Esophagus (tissue), 2 donors: ENCODE results near the gene CCNL1. TPM values are rescaled to one million over a fixed set of nuclear protein-coding genes. Genes with fewer than 3 reads are reported as not detected.
"Not testable (repeated sequence)": the region's sequence is repeated elsewhere in the genome, so short reads cannot be mapped to it uniquely, and the experiment has no call there.

Experiments used
- H3K27ac ChIP-seq, 2 donors: one replicate each; pipeline ENCODE4 v1.5.1; 2013; ENCODE audit warnings: low read depth in 2 of 2, mild to moderate bottlenecking in 2 of 2, inconsistent platforms in 1 of 2, low read length in 1 of 2, moderate library complexity in 1 of 2
- H3K27me3 ChIP-seq, 2 donors: one replicate each; pipeline ENCODE4 v1.6.1; 2013; ENCODE audit warnings: low read length in 2 of 2, control low read depth in 1 of 2, mild to moderate bottlenecking in 1 of 2; ENCODE audit not compliant: insufficient read depth in 2 of 2, control insufficient read depth in 1 of 2
- H3K36me3 ChIP-seq, 2 donors: one replicate each; pipeline ENCODE4 v1.6.1; 2013; ENCODE audit warnings: low read length in 1 of 2; ENCODE audit not compliant: control insufficient read depth in 2 of 2, insufficient read depth in 2 of 2
- H3K4me1 ChIP-seq, 2 donors: one replicate each; pipeline ENCODE4 v1.6.1; 2013; ENCODE audit warnings: low read length in 1 of 2; ENCODE audit not compliant: control insufficient read depth in 2 of 2, insufficient read depth in 2 of 2
- H3K4me3 ChIP-seq, 2 donors: one replicate each; pipeline ENCODE4 v1.5.1; 2013; ENCODE audit warnings: low read length in 2 of 2, mild to moderate bottlenecking in 2 of 2, low read depth in 1 of 2, moderate library complexity in 1 of 2
- H3K9me3 ChIP-seq, 2 donors: one replicate each; pipeline ENCODE4 v1.6.1; 2013; ENCODE audit warnings: mild to moderate bottlenecking in 2 of 2, low read depth in 1 of 2, low read length in 1 of 2, moderate library complexity in 1 of 2; ENCODE audit not compliant: control insufficient read depth in 2 of 2, insufficient read depth in 1 of 2
- WGBS, 2 donors: extraction: QIAGEN DNeasy Blood & Tissue Kit; methylation state at CpG; one replicate each; pipeline ENCODE4 v1.1.7; 2013; 5-methylcytosine and 5-hydroxymethylcytosine counted together
- polyA plus RNA-seq, 2 donors: library from polyadenylated mRNA; stranded (reverse); fragments of 200-250 nt; gene quantifications; one replicate each; pipeline ENCODE4 v1.2.3, GENCODE V29; 2013
- donor health status: healthy with polysubstance abuse.
- donor health status: Bipolar disorder and iron deficiency.

Gene CCNL1
- polyA plus RNA-seq, 2 donors, result 62.5 to 73.1 TPM

DNA sequence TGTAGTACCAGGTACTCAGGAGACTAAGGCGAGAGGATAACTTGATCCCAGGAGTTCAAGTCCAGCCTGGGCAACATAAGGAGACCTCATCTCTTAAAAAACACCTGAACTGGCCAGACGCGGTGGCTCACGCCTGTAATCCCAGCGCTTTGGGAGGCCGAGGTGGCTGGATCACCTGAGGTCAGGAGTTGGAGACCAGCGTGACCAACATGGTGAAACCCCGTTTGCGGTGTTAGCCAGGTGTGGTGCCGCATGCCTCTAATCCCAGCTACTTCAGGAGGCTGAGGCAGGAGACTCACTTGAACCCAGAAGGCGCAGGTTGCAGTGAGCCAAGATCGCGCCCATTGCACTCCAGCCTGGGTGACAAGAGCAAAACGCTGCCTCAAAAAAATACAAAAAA is 13.4 kb upstream of the CCNL1 start:
- H3K36me3 ChIP-seq, H3K4me1 ChIP-seq, H3K9me3 ChIP-seq, H3K27ac ChIP-seq, H3K27me3 ChIP-seq, H3K4me3 ChIP-seq: not testable (repeated sequence)
- 95 to 96% methylated on average over 14 of the region's 14 CpGs for WGBS, 2 donors

GRCh38 chr3:157172746-157173145 is 12.8 kb upstream of the CCNL1 start:
- Histone ChIP-seq H3K36me3 (no peaks in the 10 kb centered on the region), H3K4me1 (no peaks in the 10 kb centered on the region), H3K27ac (no peak overlapping the region), H3K4me3 (no peak overlapping the region), H3K27me3 (no peaks in the 10 kb centered on the region), H3K9me3 (no peaks in the 10 kb centered on the region)
- WGBS, 2 donors, result 83 to 84% methylated on average over 4 of the region's 4 CpGs

GRCh38 chr3:157170861-157171260 is 10.9 kb upstream of the CCNL1 start:
- Histone ChIP-seq H3K27ac (no peak overlapping the region), H3K4me3 (no peak overlapping the region), H3K4me1 (no peaks in the 10 kb centered on the region), H3K9me3 (no peaks in the 10 kb centered on the region), H3K27me3 (no peaks in the 10 kb centered on the region), H3K36me3 (no peaks in the 10 kb centered on the region)
- WGBS, 2 donors, result 74 to 80% methylated on average over 3 of the region's 3 CpGs

DNA sequence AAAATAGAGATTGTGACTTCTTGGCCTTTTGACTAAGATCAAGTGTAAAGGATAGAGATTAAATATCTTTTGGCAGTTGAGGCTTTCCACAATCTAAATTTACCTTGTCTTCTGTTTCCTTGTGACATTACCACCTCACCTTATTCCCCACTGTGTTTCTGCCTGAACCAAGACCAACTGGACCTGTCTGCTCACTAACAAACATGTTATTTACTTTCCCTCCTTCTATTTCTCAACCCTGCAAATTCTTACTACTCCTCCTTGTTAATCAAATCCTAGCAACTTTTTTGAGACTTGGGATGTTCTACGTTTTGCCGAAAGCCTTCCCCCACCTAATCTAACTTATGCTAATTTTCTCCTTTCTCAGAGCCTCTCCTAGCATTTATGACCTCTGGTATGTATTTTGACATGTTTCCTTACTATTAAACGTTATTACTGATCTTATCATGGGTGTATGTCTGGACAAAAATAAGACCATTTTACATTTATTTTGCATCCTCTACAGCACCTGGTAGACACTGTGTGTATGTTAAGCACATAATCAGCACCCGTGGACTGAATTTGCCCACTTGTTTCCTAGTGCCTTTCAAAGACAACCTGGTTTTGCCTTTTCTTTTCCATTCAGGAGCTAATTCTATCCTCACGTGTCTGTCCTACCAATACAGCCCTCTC is 7.6 kb upstream of the CCNL1 start:
- no peaks in the 10 kb centered on the region for H3K36me3 ChIP-seq
- H3K4me1 ChIP-seq, result no peaks in the 10 kb centered on the region
- H3K27me3 ChIP-seq, result no peaks in the 10 kb centered on the region
- H3K4me3 ChIP-seq, result no peak overlapping the region
- H3K9me3 ChIP-seq, result no peaks in the 10 kb centered on the region
- H3K27ac ChIP-seq, result no peak overlapping the region
- WGBS, 2 donors, result 83% methylated on average over 5 of the region's 5 CpGs

DNA sequence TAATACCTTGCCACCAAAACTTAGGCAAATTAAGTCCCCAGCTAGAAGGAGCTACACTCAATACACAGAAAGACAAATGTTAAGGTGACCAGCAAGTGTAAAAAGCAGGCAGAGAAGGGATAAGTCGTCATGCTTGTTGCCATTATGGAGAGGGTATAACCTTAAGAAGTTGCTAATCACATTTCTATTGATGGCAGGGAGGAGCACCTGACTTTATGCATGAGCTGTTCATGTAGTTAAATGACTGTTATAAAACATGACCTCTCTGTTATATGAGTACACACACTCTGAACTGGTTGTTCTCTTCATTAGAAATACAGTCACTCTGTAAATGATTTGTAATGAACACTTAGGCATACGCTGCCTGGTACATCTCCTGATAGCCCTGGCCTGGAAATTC is 6.6 kb upstream of the CCNL1 start:
- H3K27ac ChIP-seq, result no peak overlapping the region
- H3K27me3 ChIP-seq, result no peaks in the 10 kb centered on the region
- 60 to 75% methylated on average over 2 of the region's 2 CpGs for WGBS, 2 donors
- no peaks in the 10 kb centered on the region for H3K9me3 ChIP-seq
- no peaks in the 10 kb centered on the region for H3K36me3 ChIP-seq
- no peaks in the 10 kb centered on the region for H3K4me1 ChIP-seq
- H3K4me3 ChIP-seq, result no peak overlapping the region

DNA sequence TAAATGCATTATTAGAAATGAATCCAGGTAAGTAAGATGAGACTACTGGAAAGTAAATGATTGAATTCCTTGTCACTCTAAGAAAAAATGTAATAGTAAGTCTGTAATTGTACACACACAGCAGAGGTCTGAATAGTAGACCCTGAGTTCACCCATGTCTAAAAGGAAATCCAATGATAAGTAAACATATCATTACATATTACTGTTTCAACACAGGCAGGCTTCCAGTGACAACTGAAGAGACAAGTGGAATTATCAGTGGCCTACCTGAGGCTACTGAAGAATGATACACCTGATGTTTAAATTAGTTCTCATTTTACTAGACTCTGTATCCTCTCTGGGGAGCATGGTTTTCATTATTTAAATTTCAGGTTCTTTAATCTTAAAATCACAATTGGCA is 6.2 kb upstream of the CCNL1 start:
- Histone ChIP-seq H3K36me3 (no peaks in the 10 kb centered on the region), H3K4me3 (no peak overlapping the region), H3K27ac (no peak overlapping the region), H3K27me3 (no peaks in the 10 kb centered on the region), H3K4me1 (no peaks in the 10 kb centered on the region), H3K9me3 (no peaks in the 10 kb centered on the region)

DNA sequence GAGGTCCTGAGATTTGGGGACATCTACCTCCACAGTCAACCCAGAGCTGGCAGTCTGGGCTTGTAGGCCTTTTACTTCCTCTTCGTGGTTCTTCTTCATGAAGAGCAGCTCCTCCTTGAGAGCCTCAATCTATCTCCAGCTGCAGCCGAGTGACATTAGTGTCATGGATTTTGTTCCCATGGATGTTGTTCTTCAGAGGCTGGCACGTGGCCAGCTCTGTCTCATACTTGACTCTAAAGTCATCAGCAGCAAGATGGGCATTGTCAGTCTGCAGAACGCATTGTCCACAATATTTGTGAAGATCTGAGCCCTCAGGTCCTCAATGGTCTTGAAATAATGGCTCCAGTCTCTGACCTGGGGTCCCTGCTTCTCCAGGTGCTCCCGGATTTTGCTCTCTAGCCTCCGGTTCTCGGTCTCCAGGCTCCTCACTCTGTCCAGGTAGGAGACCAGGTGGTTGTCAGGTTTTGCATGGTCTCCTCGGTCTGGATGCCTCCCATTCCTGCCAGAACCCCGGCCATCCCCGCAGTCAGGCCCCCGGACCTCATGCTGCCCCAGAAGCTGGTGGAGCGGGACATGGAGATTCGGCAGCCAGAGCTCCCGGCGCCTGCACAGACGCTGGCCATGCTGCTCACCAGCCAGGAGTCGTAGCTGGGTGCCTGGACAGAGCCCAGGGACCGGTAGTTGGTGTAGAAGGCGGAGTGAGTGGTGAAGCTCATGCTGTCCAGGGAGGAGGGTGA is 3.4 kb upstream of the CCNL1 start:
- H3K4me3 ChIP-seq, result no peak overlapping the region
- 93 to 94% methylated on average over 19 of the region's 19 CpGs for WGBS, 2 donors
- no peaks in the 10 kb centered on the region for H3K9me3 ChIP-seq
- no peak overlapping the region for H3K27ac ChIP-seq
- H3K36me3 ChIP-seq, result no peaks in the 10 kb centered on the region
- H3K4me1 ChIP-seq, result no peaks in the 10 kb centered on the region
- H3K27me3 ChIP-seq, result no peaks in the 10 kb centered on the region

DNA sequence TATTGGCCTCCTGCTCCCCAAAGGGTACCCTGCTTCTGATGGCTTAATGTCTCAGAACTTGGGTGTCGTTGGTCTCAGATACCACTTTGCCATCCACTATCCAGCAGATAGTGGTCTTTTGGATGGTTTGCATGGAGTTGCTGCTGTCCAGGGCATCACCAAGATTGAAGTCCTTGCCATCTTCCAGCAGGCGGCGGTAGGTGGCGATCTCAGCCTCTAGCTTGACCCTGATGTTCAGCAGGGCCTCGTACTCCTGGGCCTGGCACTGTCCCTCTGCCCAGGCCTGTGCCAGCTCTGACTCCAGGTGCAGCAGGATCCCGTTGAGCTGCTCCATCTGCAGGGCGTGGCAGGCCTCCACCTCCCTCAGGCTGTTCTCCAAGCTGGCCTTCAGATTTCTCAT is 2.7 kb upstream of the CCNL1 start:
- not testable (repeated sequence) for H3K27ac ChIP-seq, H3K4me3 ChIP-seq, H3K36me3 ChIP-seq, H3K9me3 ChIP-seq, H3K4me1 ChIP-seq, H3K27me3 ChIP-seq
- 68 to 79% methylated on average over 7 of the region's 7 CpGs for WGBS, 2 donors

DNA sequence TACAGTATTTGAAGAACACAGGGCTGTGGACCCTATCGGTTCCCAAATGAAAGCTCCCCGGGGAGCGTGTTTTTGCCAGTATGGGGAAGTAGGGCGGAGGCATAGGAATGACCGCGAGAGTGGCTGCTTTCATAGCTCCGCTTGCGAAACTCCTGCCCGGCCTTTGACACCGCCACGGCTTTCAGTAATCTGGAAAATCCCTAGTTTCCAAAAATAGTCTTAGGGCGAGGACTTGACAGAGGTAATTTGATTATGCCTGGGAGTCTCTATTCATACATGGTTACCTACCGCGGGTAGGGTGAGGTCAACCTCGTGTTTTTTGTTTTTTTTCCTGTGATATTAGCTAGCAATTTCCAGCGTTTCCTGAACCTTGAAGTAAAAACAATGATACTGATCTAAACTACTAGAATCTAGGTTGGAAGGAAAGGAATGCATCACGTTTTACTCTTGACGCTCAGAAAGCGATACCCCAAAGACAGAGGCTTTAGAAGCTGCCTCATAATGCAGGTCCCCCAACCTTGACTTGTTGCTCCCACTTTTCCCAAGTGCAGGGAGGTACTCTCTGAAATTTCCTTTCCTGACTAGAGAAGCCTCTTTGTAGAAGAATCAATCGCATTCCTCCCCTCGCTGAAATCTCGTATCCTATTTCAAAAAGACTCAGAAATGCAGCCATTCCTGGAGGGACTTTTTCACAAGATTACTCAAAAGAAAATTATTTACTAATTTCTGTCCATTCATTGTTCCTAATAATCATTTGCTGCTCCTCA is 894 bp upstream of the CCNL1 start:
- Histone ChIP-seq H3K27ac (peak overlapping the region; percentile 100), H3K36me3 (no peaks in the 10 kb centered on the region), H3K4me3 (peak overlapping the region; percentile 84 to 96), H3K27me3 (no peaks in the 10 kb centered on the region), H3K4me1 (no peaks in the 10 kb centered on the region), H3K9me3 (no peaks in the 10 kb centered on the region)
- WGBS, 2 donors, result 5 to 10% methylated on average over 22 of the region's 22 CpGs
